Activated naive CD8-positive, alpha-beta T cell treated with anti-CD3 and anti-CD28 coated beads, Interleukin-2, amount 10 ng/mL, durations not matched to agents 7 days and 5 days (primary cell): ENCODE results near the gene NPIPA5. TPM values are rescaled to one million over a fixed set of nuclear protein-coding genes. Genes with fewer than 3 reads are reported as not detected.
"Not testable (repeated sequence)": the region's sequence is repeated elsewhere in the genome, so short reads cannot be mapped to it uniquely, and the experiment has no call there.

ENCODE experiments used
- ATAC-seq: fragments of 150-1000 bp; cut with Tn5 transposase; one replicate; pipeline ENCODE4 v1.10.0; 2021; ENCODE audit warnings: low read depth, moderate library complexity
- POLR2A ChIA-PET: fragments of 350-600 bp; sonication (Branson Sonifier 250); formaldehyde crosslinking; loops from one replicate; lab custom pipeline; 2021; ENCODE audit warnings: antibody characterized with exemption; lab: Charles Lee
- DNase-seq: peaks from one replicate; pipeline ENCODE4 v3.0.0; 2021
- H3K27ac Mint-ChIP-seq: one replicate; pipeline ENCODE4 v1.8.0; 2022; ENCODE audit warnings: mild to moderate bottlenecking, mixed read lengths
- H3K27me3 Mint-ChIP-seq: one replicate; pipeline ENCODE4 v1.8.0; 2022; ENCODE audit warnings: mild to moderate bottlenecking, moderate library complexity, mixed read lengths
- H3K36me3 Mint-ChIP-seq: one replicate; pipeline ENCODE4 v1.8.0; 2021; ENCODE audit warnings: mild to moderate bottlenecking, mixed read lengths
- H3K4me1 Mint-ChIP-seq: one replicate; pipeline ENCODE4 v1.8.0; 2021; ENCODE audit warnings: mixed read lengths
- H3K4me3 Mint-ChIP-seq: one replicate; pipeline ENCODE4 v1.8.0; 2022; ENCODE audit warnings: mild to moderate bottlenecking, moderate library complexity, mixed read lengths
- H3K9me3 Mint-ChIP-seq: one replicate; pipeline ENCODE4 v1.8.0; 2021; ENCODE audit warnings: mixed read lengths
- total RNA-seq, 2 experiments: library from RNA; stranded (reverse); gene quantifications; one replicate each; pipeline ENCODE4 v1.2.3, GENCODE V29; 2021

Gene NPIPA5
- total RNA-seq: 10 to 100 TPM; 25.5 TPM

DNA sequence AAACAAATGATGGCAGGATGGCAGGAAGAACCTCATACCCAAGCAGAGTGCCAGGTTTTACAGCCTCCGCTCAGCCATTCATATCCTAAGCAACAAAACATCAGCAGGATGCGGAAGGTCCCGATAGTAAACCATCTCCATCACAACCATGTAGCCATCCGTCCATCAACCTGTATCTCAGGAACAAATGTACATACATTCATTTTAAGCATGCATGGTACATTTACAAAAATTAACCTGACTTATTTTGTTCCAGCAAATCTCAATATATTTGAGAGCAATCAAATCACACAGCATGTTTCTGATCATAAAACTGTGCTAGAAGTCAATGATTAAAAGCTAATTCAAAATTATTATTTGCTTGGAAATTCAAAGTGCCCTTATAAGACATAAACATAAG, at the start of gene NPIPA5:
TSS of gene NPIPA5 (minus strand) at position 101 of the 400 bp plus-strand sequence. CDS start at position 101, 0 bp downstream.
- DNase-seq, H3K4me3 Mint-ChIP-seq, H3K9me3 Mint-ChIP-seq, H3K27me3 Mint-ChIP-seq, ATAC-seq, H3K36me3 Mint-ChIP-seq, H3K4me1 Mint-ChIP-seq, POLR2A ChIA-PET, H3K27ac Mint-ChIP-seq: not testable (repeated sequence)

DNA sequence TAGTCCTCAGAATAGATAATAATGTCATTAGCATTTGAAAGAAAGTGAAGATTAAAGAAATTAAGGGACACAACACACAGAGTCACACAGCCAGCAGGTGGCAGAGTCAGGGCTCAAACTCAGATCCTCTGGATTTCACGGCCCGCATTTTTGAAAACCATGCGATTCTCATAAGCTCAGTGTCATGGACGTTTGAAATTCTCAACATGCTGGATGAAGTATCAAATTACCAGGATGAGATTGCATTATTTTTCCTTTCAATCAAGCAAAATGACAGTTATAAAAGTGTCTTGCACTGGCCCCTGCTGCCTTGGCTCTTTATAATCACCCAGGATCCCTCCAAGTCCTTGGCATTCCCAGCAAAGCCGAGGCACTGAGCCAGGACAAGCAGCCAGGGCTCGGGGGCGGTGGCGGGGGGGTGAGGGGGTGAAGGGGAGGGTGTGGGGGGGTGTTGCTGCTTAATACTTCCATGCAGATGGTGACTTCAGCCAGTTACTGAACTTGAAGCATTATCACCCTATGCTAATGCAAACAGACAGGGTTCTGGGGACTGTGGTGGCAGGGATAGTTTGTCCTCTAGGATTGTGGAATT, 49.6 kb upstream of the NPIPA5 start:
- Mint-ChIP-seq H3K4me3 (no peak overlapping the region), H3K27me3 (peaks cover 4% of the 10 kb centered on the region), H3K9me3 (no peaks in the 10 kb centered on the region), H3K27ac (no peak overlapping the region), H3K36me3 (no peaks in the 10 kb centered on the region), H3K4me1 (no peaks in the 10 kb centered on the region)
- no peak for ATAC-seq
- POLR2A ChIA-PET: interaction anchor here (0.6 kb wide), 1 partner anchor 217 kb away, joined by 6 read pairs; no protein-coding TSS in a partner anchor
- DNase-seq: peak; percentile 38

DNA sequence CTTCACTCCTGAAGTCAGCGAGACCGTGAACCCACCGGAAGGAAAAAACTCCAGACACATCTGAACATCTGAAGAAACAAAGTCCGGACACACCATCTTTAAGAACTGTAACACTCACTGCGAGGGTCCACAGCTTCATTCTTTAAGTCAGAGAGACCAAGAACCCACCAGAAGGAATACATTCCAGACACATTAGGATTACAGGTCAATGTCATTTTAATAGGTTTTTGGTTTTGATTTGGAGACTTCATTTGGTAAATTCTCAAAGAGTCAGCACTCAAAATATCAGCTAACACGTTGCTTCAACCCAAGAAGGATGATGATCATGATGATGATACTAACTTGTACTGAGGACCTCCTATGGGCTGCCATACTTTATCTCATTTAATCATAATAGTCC, 48.7 kb upstream of the NPIPA5 start:
- H3K27me3 Mint-ChIP-seq: peaks cover 6% of the 10 kb centered on the region
- no peak for DNase-seq
- POLR2A ChIA-PET: no interaction called here
- no peaks in the 10 kb centered on the region for H3K9me3 Mint-ChIP-seq
- no peak for ATAC-seq
- H3K4me3 Mint-ChIP-seq: no peak overlapping the region
- H3K36me3 Mint-ChIP-seq: no peaks in the 10 kb centered on the region
- no peak overlapping the region for H3K27ac Mint-ChIP-seq
- no peaks in the 10 kb centered on the region for H3K4me1 Mint-ChIP-seq

DNA sequence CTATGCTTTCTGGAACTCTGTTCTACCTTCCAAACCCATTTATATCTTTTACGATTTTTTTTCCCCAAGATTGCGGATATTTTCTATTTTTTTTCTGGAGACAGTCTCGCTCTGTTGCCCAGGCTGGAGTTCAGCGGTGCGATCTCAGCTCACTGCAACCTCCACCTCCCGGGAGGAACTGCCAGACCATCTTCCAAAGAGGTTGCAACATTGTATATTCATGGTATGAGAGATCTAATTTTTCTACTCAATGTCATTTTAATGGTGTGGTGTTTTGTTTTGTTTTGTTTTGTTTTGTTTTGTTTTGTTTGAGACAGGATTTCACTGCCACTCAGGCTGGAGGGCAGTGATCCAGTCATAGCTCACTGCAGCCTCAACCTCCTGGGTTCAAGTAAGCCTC, 47.8 kb upstream of the NPIPA5 start:
- H3K27ac Mint-ChIP-seq: no peak overlapping the region
- DNase-seq: no peak
- H3K4me1 Mint-ChIP-seq: no peaks in the 10 kb centered on the region
- ATAC-seq: no peak
- no peak overlapping the region for H3K4me3 Mint-ChIP-seq
- POLR2A ChIA-PET: no interaction called here
- H3K27me3 Mint-ChIP-seq: peaks cover 6% of the 10 kb centered on the region
- H3K36me3 Mint-ChIP-seq: no peaks in the 10 kb centered on the region
- H3K9me3 Mint-ChIP-seq: no peaks in the 10 kb centered on the region

DNA sequence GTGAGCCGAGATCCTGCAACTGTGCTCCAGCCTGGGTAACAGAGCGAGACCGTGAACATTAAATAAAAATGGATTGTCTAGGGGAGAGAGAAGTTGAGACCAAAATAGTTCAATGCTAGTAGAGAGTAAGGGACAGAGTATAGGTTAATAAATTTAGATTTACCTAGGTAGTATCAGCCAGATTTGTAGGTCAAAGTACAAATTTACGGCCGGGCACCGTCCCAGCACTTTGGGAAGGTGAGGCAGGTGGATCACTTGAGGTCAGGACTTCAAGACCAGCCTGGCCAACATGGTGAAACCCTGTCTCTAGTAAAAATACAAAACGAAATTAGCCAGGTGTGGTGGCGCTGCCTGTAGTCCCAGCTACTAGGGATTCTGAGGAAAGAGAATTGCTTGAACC, 44.1 kb upstream of the NPIPA5 start:
- no peak for DNase-seq
- POLR2A ChIA-PET: no interaction called here
- no peak overlapping the region for H3K27ac Mint-ChIP-seq
- ATAC-seq: no peak
- H3K36me3 Mint-ChIP-seq: no peaks in the 10 kb centered on the region
- no peaks in the 10 kb centered on the region for H3K9me3 Mint-ChIP-seq
- peaks cover 6% of the 10 kb centered on the region for H3K27me3 Mint-ChIP-seq
- no peaks in the 10 kb centered on the region for H3K4me1 Mint-ChIP-seq
- no peak overlapping the region for H3K4me3 Mint-ChIP-seq

DNA sequence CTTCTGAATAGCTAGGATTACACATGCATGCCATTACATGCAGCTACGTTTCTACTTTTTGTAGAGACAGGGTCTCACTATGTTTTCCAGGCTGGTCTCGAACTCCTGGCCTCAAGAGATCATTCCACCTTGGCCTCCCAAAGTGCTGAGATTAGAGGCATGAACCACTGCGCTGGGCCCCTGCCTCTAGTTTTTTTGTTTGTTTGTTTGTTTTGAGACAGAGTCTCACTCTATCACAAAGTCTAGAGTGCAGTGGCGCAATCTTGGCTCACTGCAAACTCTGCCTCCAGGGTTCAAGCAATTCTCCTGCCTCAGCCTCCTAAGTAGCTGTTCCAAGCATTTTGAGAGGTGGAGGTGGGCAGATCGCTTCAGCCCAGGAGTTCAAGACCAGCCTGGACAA, 43.6 kb upstream of the NPIPA5 start:
- POLR2A ChIA-PET, H3K4me1 Mint-ChIP-seq, DNase-seq, H3K36me3 Mint-ChIP-seq, H3K27me3 Mint-ChIP-seq, H3K27ac Mint-ChIP-seq, ATAC-seq, H3K4me3 Mint-ChIP-seq, H3K9me3 Mint-ChIP-seq: not testable (repeated sequence)

DNA sequence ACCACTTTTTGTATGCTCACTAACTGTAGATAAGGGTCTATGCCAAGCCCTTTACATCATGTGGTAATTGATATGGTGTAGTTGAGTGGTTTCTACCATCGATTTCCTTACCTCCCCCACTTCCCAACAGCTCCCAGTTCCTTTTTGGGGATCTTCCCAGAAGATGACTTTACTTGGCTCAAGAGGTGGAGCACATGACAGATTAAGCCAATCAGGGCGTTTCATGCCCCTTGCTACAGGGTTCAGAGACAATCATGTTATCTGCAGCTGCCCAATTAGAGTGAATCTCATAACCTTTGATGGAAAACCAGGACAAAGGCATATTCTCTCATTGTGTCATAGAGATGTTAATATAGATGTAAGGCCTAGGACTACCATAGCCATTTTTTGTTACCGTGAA, 40.1 kb upstream of the NPIPA5 start:
- Mint-ChIP-seq H3K27me3 (peaks cover 4% of the 10 kb centered on the region), H3K27ac (no peak overlapping the region), H3K36me3 (no peaks in the 10 kb centered on the region), H3K4me3 (no peak overlapping the region), H3K4me1 (no peaks in the 10 kb centered on the region), H3K9me3 (no peaks in the 10 kb centered on the region)
- ATAC-seq: no peak
- no peak for DNase-seq
- POLR2A ChIA-PET: no interaction called here

DNA sequence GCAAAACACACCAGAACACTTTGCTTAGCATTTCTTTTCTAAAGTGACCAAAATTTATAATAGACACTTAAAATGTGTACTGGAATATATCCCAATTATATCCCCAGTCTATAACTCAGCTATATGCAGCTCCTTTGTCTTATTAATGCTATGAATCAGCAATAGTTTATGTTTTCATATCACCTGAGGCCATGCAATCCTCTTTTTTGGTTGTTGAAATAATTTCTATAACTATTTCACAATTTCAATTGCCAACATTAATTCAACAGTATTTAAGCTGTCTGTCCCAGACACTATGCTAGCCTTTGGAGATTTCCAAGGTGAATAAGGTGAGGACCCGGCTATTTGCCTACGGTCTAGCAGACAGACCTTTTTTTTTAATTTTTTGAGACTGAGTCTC, 39.1 kb upstream of the NPIPA5 start:
- Mint-ChIP-seq H3K36me3 (no peaks in the 10 kb centered on the region), H3K4me1 (no peaks in the 10 kb centered on the region)
- DNase-seq: no peak

DNA sequence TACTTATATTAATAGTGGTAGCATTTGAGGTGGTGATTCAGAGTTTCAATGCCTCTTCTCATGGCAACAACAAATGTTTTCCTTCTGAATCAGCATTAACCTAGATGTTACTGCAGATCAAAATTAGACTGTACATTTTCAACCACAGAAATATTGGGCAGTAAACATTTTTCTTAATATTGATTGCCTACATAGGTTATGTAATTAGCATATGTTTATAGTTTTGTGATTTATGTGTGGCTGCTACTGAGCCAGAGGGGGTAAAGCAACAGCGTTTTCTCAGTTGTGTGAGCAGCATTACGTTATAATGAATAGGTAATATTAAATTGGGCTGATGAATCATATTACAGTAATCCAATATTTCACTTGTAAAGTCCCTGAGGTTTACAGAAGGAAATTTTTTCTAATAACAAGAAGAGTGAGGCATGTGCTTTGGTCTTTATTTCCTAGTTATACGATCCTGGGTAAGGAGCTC, 37.5 kb upstream of the NPIPA5 start:
- H3K36me3 Mint-ChIP-seq: no peaks in the 10 kb centered on the region
- H3K4me1 Mint-ChIP-seq: no peaks in the 10 kb centered on the region
- no peak overlapping the region for H3K4me3 Mint-ChIP-seq
- H3K9me3 Mint-ChIP-seq: no peaks in the 10 kb centered on the region
- no peak for ATAC-seq
- H3K27me3 Mint-ChIP-seq: peaks cover 2% of the 10 kb centered on the region
- H3K27ac Mint-ChIP-seq: no peak overlapping the region
- DNase-seq: no peak
- POLR2A ChIA-PET: no interaction called here

More for the DNA sequence above, 39.1 kb upstream of the NPIPA5 start:
- no peak for ATAC-seq
- Mint-ChIP-seq H3K27me3 (peaks cover 4% of the 10 kb centered on the region), H3K27ac (no peak overlapping the region), H3K4me3 (no peak overlapping the region), H3K9me3 (no peaks in the 10 kb centered on the region)
- POLR2A ChIA-PET: no interaction called here

DNA sequence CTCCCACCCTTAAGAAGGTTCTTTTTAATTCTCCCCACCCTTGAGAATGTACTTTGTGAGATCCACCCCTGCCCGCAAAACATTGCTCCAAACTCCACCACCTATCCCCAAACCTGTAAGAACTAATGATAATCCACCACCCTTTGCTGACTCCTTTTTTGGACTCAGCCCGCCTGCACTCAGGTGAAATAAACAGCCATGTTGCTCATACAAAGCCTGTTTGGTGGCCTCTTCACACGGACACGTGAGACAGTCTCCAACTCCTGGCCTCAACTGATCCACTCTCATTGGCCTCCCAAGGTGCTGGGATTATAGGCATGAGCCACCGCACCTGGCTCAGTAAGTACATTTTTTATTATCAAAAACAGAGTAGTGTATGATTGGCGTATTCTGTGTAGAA, 31.4 kb upstream of the NPIPA5 start:
- H3K4me3 Mint-ChIP-seq, H3K9me3 Mint-ChIP-seq, H3K27me3 Mint-ChIP-seq, ATAC-seq, H3K27ac Mint-ChIP-seq, H3K4me1 Mint-ChIP-seq, H3K36me3 Mint-ChIP-seq, POLR2A ChIA-PET, DNase-seq: not testable (repeated sequence)

DNA sequence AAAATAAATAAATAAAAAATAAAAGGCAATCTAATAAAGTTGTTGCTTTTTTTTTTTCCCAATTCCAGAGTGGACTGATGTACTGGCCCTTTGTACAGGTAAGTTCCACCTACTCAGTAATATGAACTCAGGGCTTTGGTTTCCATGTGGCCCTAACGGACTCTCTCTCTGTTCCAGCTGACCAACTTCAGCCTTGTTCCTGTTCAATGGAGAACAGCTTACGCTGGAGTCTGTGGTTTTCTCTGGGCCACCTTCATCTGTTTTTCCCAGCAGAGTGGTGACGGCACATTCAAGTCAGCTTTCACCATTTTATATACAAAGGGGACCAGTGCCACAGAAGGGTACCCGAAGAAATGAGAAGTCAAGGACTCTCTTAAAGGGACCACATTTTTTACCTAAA, 29.7 kb upstream of the NPIPA5 start:
- H3K36me3 Mint-ChIP-seq, H3K4me1 Mint-ChIP-seq, H3K9me3 Mint-ChIP-seq, H3K4me3 Mint-ChIP-seq, ATAC-seq, H3K27ac Mint-ChIP-seq, POLR2A ChIA-PET, DNase-seq, H3K27me3 Mint-ChIP-seq: not testable (repeated sequence)

DNA sequence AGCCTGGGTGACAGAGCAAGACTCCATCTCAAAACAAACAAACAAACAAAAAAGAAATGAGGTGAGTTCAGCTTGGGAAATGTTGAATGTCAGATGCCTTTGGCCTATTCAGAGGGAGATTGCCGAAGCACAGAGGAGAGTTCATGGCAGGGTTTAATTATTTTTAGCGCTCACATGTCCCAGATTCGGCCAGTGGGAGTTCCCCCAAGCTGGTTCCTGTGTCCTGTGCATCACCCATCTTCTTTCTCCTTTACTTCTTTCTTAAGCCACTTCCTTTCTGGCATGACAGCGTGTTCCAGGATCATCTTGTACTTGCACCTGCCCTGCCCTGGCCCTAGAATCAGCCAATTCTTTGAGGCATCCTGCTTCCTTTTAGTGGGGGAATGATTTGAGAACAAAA, 26.7 kb upstream of the NPIPA5 start:
- POLR2A ChIA-PET: no interaction called here
- H3K4me3 Mint-ChIP-seq: no peak overlapping the region
- ATAC-seq: no peak
- H3K9me3 Mint-ChIP-seq: no peaks in the 10 kb centered on the region
- H3K27me3 Mint-ChIP-seq: peaks cover 3% of the 10 kb centered on the region
- peaks cover 1% of the 10 kb centered on the region for H3K4me1 Mint-ChIP-seq
- no peaks in the 10 kb centered on the region for H3K36me3 Mint-ChIP-seq
- H3K27ac Mint-ChIP-seq: no peak overlapping the region
- DNase-seq: no peak

DNA sequence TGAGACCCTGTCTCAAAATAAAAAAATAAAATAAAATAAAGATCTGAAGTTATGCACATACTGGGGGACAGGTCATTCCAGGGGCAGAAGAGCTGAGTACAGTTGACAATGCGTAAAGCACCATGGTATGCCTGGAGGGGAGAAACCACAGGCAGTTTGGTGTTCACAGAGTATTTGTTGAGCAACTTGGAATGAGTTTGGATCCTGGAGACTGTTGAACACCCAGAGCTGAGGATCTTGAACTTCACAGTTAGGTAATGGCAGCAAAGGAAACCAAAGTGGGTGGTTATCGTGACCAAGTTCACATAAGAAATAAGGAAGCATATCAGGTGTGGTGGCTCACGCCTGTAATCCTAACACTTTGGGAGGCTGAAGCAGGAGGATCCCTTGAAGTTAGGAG, 26.0 kb upstream of the NPIPA5 start:
- POLR2A ChIA-PET, H3K27me3 Mint-ChIP-seq, H3K4me3 Mint-ChIP-seq, H3K9me3 Mint-ChIP-seq, H3K27ac Mint-ChIP-seq, H3K36me3 Mint-ChIP-seq, ATAC-seq, DNase-seq, H3K4me1 Mint-ChIP-seq: not testable (repeated sequence)

DNA sequence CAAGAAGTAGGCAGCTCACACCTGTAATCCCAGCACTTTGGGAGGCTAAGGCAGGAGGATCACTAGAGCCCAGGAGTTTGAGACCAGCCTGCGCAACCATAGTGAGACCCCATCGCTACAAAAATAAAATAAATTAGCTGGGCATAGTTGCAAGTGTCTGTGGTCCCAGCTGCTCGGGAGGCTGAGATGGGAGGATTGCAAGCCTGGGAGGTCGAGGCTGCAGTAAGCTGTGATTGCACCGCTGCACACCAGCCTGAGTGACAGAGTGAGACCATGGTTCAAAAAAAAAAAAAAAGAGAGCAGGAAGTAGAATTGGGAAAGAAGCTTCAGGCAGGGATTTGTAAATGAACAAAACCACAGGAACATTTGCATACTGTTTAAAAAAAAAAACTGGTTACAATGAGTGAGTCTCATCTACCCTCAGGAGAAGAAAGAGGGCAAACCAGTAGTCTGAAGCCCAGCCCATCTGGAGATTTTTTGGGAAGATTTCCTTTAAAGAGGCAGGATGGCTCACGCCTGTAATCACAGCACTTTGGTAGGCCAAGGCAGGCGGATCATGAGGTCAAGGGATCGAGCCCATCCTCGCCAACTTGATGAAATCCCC, 25.4 kb upstream of the NPIPA5 start:
- POLR2A ChIA-PET: no interaction called here
- no peak overlapping the region for H3K4me3 Mint-ChIP-seq
- H3K4me1 Mint-ChIP-seq: peaks cover 1% of the 10 kb centered on the region
- H3K27ac Mint-ChIP-seq: no peak overlapping the region
- ATAC-seq (no peak), DNase-seq (no peak)
- H3K27me3 Mint-ChIP-seq: peaks cover 5% of the 10 kb centered on the region
- H3K36me3 Mint-ChIP-seq: no peaks in the 10 kb centered on the region
- no peaks in the 10 kb centered on the region for H3K9me3 Mint-ChIP-seq
